CD4-positive, alpha-beta T cell treated with Interleukin-21 for 1 hour (primary cell): ENCODE results near the gene IZUMO4.

Source experiments
- DNase-seq: peaks from one replicate; pipeline ENCODE4 v3.0.0-alpha.2; 2020

Gene IZUMO4

GRCh38 chr19:2059422-2060201 is 37.1 kb upstream of the IZUMO4 start:
- no peak for DNase-seq

- no peak for DNase-seq
These were observed 35.7 kb upstream of the IZUMO4 start for GRCh38 chr19:2060884-2061494.

- DNase-seq = peak; percentile 99
These were observed 35.0 kb upstream of the IZUMO4 start for GRCh38 chr19:2061495-2062388.

DNA sequence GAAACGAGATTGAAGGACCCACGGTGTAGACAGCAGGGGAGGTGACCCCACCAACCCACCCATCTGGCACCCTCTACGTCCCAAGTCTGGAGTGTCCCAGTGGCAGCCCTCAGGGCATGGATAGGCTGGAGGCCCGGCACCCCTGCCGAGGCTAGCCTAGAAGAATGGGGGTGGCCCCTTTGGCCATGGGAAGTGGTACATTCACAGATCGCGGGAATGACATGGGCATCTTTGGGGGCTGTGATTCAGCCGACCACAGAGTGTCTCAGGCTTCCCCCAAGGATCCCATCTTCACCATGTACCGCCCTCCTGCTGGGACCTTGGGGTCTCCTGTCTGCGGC is 34.4 kb upstream of the IZUMO4 start:
- no peak for DNase-seq

GRCh38 chr19:2062770-2063169 is 33.9 kb upstream of the IZUMO4 start:
- no peak for DNase-seq

DNA sequence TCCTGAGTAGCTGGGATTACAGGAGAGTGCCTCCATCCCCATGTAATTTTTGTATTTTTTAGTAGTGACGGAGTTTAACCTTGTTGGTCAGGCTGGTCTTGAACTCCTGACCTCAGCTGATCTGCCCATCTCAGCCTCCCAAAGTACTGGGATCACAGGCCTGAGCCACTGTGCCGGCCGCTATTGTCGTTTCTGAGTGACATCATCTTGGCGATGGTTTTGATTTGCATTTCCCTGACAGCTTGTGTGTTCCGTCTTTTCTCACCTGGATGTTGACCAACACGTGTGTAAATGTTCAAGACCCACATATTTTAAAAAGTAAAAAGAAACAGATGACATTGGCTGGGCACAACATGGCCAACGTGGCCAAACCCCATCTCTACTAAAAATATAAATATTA is 32.9 kb upstream of the IZUMO4 start:
- no peak for DNase-seq

- no peak for DNase-seq
These were observed 32.3 kb upstream of the IZUMO4 start for GRCh38 chr19:2064395-2064787.

- no peak for DNase-seq
These were observed 31.8 kb upstream of the IZUMO4 start for GRCh38 chr19:2064788-2065524.

DNA sequence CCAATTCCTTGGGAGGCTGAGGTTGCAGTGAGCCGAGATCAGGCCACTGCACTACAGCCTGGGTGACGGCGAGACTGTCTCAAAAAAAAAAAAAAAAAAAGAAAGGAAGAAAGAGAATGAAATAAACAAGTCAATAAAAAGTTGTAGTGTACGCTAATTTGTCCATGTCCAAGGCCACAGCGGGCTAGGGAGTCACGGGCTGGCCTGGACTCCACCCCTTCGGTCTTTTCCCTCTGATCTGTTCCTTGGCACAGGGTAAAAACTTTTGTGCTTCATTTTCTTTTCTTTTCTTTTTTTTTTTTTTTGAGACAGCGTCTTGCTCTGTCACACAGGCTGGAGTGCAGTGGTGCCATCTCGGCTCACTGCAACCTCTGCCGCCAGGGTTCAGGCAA is 26.3 kb upstream of the IZUMO4 start:
- DNase-seq = no peak

DNA sequence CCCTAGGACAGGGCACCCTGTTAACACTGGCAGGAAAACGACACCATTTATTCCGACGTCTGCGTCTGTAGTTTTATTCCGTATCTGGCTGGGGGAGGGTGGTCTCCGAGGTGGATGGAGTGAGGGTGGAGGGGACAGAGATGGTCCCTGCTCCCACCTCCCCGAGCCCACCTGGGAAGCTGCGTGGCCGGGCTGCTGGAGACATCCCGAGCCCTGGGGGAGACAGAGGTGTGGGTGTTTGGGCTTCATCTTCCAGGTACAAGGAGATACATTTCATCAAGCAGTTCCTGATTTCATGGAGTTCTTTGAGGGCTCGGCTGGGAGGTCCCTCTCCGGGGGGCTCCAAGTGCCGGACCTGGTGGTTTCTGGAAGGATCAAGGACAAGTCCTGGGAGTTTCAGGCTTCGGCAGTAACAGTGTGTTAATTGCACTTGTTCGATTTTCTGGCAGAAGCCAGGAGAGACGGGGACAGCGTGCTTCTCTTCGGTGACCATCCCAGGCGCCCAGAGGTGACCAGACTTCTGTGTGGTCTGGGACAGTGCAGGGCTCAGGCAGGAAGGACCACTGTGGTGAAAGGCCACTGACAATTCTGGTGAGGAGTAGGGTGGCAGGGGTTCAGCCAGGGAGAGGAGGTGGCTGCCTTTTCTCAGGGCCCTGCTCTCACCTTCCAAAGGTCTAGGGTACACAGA is 25.6 kb upstream of the IZUMO4 start:
- no peak for DNase-seq

GRCh38 chr19:2072757-2073551 is 23.8 kb upstream of the IZUMO4 start:
- no peak for DNase-seq

GRCh38 chr19:2076526-2076944 is 20.2 kb upstream of the IZUMO4 start:
- no peak for DNase-seq

GRCh38 chr19:2077398-2077797 is 19.3 kb upstream of the IZUMO4 start:
- DNase-seq = no peak

GRCh38 chr19:2077833-2078619 is 18.7 kb upstream of the IZUMO4 start:
- DNase-seq = no peak

DNA sequence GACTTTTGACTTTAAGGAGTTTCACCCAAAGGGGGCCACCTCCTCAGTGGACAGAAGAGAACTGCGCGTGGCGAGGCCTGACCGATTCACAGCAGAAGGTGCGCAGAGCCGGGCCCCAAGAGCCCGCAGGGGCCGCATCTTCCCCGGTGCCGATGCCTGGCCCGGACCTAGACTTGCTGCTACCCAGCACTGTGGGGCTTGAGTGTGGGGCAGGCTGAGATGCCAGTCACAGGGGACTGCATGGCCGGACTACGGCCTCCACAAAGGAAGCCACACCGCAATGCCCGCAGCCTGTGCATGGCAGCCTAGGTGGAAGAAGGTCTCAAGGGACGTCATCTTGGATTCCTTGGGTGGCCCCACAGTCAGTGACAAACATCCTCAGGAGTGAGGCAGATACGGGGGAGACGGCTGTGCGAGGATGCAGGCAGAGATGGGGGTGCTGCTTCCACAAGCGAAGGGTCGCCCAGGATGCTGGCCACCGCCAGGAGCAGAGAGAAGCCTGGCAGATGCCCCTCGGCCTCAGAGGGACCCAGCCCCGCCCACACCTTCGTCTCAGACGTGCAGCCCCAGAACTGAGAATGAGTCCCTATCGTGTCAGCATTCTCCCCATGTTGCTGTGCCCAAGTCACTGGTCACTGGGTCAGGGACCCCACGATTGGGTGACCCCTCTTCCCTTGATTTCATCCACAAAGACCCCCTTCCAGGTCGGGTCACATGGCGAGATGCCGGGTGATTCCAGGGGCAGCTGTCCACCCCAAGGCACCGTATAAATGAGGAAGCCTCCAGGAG is 17.4 kb upstream of the IZUMO4 start:
- no peak for DNase-seq

- DNase-seq = no peak
These were observed 16.8 kb upstream of the IZUMO4 start for GRCh38 chr19:2079865-2080301.

GRCh38 chr19:2080336-2080988 is 16.3 kb upstream of the IZUMO4 start:
- no peak for DNase-seq

DNA sequence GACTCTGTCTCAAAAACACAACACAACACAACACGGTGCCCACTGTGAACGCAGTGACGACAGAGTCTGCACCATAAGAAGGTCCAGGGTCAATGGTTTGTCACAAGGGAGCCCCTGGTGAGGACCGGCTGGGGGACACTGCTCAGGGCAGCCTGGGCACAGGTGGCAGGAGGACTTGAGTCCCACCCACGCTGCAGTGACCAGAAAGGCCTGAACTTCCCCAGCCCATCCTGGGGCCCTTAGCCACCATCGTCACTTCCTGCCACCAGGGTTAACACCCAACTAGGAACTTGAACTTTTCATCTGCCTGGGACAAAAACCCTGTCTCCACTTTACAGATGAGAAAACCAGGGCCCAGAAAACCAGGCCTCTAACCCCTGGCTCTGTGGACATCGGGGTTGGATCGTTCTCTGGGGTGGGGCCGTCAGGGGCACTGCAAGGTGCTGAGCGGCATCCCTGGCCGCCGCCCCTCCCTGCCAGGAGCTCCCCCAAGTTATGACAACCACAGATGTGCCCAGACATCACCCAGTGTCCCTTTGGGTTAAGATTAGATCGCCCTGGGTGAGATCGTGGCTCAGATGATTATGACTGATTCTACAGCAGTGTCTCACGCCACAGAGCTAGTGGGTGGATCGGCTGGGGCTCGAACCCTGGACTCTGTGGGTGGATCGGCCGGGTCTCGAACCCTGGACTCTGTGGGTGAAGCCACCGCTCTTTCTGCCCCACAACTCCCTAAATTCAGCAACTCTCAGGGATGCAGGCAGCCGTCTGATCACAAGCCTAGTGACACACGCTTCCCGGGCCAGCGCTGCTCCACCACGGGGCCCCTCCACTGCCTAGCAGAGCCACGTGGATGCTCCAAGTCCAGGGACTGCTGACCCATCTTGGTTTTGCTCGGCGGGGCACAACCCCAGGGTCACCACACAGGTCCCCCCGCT is 14.6 kb upstream of the IZUMO4 start:
- peak; percentile 78 for DNase-seq
